Measurements from ENCODE around the gene UMPS. TPM values are rescaled to one million over a fixed set of nuclear protein-coding genes. Genes with fewer than 3 reads are reported as not detected.
"Not testable (repeated sequence)": the region's sequence is repeated elsewhere in the genome, so short reads cannot be mapped to it uniquely, and the experiment has no call there.

UMPS gene
- polyA plus RNA-seq, 3 donors = 48.2 to 50.8 (median 48.9) TPM

DNA sequence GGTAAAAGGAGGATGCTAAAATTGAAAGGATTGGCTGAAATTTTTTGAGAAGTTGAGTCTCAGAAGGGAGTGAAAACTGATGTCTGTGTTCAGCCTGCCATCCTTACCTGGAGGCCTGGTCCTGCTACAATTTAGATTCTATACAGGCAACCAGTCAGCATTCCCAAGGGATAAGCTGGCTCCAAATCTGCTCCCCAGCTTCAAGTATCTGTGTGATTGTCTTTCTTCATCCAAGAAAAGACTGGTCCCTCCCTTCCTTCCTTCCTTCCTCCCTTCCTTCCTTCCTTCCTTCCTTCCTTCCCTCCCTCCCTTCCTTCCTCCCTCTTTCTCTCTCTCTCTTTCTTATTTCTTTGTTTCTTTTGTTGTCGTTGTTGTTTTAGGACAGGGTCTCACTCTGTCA is 24.7 kb upstream of the UMPS start:
- no peak for DNase-seq (ENCODE audit: low read depth in 3 of 3, low spot score in 2 of 3)

DNA sequence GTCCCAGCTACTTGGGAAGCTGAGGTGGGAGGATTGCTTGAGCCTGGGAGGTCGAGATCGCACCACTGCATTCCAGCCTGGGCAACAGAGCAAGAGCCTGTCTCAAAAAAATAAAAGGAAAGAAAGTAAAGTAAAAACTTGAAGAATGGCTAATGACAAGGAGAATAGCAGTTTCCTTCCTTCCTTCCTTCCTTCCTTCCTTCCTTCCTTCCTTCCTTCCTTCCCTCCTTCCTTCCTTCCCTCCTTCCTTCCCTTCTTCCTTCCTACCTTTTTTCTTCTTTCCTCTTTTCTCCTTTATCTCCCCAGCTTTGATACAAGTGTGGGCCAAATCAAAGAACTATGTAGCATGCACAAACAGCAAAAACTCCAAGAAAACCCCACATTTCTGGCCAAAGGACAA is 23.0 kb upstream of the UMPS start:
- not testable (repeated sequence) for DNase-seq (ENCODE audit: low read depth in 3 of 3, low spot score in 2 of 3)

DNA sequence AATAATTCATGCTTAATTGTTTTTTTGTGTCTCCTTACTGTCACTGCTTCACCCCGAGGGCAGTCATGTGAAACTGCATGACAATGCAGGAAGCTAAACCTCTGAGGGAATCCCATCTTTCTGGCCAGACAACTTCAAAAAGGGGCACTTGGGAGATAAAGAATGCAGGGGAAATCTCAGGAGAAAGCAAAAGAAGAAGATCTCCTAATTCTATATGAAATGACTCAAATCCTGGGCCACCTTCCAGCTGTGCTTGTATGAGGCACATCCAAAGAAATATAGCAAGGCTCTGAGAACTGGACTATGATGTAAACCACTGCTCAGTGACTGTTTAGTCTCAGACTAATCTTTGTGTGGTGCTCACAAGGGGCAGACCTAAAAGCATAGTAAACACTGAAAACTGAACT is 22.6 kb upstream of the UMPS start:
- DNase-seq (ENCODE audit: low read depth in 3 of 3, low spot score in 2 of 3) = no peak

DNA sequence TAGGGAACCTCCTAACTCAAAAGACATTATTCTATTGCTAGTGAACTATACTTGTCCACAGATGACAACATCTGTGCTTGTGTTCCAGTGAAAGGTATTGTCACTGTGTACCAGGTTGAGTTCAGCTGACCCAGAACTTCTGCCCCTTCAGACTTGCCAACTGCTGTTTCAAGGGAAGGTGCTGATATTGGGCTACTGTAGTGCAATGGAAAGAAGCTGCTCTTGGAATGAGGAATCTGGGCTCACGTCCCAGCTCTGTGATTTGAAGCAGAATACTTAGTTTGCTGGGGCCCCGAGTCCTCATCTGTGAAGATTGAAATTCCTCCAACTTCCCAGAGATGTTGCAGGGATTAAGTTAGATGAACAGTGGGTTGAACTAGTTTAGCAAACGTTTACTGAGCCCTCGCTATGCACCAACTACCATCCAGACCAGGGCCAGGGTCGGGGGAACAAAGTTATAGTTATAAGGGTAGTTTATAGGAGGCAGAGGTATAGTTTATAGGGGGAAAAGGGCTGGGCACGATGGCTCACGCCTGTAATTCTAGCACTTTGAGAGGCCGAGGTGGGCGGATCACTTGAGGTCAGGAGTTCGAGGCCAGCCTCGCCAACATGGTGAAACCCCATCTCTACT is 15.9 kb upstream of the UMPS start:
- no peak for DNase-seq (ENCODE audit: low read depth in 3 of 3, low spot score in 2 of 3)

DNA sequence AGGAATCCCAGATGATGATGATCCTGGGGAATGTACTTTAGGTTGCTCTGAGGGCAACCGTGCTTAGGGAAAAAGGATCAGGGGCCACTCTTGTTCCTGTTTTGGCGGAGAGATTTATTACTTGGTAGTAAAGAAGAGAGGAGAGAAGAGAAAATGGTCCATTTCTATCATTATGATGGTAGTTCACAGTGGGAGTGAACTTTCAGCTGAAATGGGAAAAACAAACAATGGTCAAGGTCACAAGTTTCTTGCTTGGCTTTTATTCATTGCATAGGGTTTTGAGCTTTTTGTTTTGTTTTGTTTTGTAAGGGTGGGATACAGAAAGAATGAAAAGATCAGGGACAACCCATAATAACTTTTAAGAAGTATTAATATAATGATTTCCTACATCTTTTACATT is 7.7 kb upstream of the UMPS start:
- DNase-seq (ENCODE audit: low read depth in 3 of 3, low spot score in 2 of 3) = no peak

DNA sequence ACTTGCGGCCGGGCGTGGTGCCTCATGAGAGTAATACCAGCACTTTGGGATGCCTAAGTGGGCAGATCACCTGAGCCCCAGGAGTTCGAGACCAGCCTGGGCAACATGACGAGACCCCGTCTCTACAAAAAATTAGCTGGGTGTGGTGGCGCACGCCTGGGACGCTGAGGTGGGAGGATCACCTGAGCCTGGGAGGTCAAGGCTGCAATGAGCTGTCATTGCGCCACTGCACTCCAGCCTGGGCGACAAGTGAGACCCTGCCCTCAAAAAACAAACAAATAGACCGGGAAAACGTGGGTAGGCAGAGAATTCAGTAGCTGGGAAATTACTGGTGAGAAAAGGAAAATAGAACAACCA is 667 bp downstream of the UMPS start:
- no peak for DNase-seq (ENCODE audit: low read depth in 3 of 3, low spot score in 2 of 3)

DNA sequence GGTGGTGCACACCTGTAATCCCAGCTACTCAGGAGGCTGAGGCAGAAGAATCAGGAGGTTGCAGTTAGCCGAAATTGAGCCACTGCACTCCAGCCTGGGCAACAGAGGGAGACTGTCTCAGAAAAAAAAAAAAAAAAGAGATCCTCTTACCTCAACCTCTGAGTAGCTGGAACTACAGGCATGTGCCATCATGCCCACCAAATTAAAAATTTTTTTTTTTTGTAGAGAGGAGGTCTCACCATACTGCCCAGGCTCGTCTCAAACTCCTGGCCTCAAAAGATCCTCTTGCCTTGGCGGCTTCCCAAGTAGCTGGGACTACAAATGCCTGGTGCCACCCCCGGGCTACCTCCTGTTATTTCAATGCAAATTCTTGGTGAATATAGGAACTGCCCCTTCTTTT is 1.5 kb downstream of the UMPS start:
- DNase-seq (ENCODE audit: low read depth in 3 of 3, low spot score in 2 of 3) = no peak

DNA sequence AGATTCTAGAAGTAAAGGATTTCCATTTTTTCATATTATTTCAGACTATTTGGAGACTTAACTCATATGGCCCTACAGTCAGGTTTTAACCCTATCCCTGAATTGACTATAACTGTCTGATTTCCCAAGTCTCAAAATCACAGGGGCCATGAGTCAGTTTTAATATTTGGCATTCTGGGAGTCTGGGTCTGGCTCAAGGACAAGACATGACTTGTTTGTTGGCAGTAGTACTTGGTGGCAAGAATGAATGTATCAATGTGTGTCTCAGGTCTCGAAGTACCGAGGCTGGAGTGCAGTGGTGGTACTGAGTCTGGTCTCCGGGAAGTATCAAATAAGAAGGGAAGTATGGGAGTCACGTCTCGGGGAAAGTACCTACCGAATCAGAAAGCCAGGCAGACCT is 10.8 kb downstream of the UMPS start:
- no peak for DNase-seq (ENCODE audit: low read depth in 3 of 3, low spot score in 2 of 3)

DNA sequence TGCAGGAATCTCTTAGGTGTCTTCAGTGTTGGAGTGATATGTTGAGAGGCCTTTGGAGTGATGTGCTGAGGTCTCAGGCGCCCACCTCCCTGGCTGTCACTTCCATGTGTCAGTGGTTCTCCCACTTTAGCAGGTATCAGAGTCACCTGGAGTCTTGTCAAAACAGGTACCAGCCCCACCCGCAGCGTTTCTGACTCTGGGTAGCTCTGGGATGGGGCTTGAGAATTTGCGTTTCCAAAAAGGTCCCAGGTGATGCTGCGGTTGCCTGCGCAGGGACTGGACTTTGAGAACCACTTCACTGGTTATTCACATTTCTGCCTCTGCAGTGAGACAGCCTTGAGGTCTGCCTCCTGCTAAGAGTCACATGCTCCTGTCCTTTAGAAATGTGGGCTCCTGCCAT is 15.5 kb downstream of the UMPS start:
- DNase-seq (ENCODE audit: low read depth in 3 of 3, low spot score in 2 of 3) = no peak

DNA sequence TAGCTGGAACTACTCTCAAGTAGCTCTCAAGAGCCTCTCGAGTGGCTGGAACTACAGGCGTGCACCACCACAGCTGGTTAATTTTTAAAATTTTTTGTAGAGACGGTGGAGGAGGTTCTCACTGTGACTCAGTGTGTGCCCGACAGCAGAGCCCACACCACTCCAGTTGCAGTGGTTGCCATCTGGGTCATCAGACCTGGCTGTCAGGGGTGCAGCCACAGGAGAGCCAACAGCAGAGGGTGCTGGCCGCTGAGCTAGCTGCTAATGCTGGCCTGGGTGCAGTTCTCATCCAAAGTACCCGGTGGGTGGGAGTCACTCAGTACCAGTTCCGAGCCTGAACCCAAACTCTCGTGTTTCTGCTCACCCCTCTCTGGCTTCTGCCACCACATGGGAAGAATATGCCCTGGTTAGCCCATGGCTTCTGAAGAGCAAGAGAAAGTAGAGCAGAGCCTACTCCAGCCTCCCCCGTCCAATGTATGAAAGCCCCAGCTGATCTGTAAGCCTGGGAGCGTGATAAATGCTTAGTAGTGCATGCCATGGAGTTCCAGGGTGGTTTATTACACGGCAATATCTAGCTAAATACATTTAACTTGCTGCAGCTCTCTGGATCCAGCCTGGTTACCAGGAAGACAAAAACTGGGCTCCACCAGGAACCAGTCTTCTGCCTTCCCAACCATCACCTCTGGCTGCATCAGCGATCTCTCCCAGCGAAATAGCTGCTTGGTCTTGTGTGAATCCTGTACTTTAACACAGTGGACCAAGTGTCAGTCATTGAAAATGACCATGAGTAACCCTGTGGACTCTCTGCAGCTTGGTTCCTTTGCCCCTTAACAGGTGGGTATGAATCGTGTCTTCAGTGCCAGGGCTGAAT is 17.1 kb downstream of the UMPS start:
- no peak for DNase-seq (ENCODE audit: low read depth in 3 of 3, low spot score in 2 of 3)

DNA sequence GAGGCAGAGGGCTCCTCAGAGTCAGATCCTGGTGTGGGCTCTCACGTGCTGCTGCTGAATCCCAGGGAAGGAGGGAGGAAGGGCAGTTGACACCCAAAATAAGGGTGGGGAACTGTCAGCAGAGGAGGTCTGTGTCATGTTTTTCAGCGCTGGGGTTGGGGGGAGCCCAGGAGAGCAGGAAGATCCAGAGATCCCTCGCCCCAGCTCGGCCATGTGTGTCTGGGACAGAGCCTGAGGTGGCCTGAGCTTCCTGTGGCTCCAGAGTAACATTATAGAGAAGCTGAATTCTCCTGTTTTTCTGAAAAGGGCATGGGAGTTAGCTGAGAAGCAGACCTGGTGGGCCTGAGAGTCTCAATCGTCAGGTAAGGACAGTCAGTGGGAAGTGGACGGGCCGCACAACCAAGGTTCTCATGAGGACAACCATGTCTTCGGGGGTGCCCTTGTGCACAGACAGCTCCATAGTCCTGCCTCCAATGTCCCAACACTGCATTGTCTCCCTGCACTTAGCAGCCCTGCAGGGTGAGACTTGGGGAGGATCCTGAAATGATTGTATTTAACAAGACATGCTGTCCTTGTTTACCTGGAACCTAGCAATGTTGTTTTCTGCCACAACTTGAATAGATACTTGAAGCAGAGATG is 18.4 kb downstream of the UMPS start:
- no peak for DNase-seq (ENCODE audit: low read depth in 3 of 3, low spot score in 2 of 3)

DNA sequence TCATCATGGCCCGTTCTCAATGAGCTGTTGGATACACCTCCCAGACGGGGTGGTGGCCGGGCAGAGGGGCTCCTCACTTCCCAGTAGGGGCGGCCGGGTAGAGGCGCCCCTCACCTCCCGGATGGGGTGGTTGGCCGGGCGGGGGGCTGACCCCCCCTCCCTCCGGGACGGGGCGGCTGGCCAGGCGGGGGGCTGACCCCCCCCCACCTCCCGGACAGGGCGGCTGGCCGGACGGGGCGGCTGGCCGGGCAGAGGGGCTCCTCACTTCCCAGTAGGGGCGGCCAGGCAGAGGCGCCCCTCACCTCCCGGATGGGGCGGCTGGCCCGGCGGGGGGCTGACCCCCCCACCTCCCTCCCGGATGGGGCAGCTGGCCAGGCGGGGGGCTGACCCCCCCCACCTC is 19.6 kb downstream of the UMPS start:
- not testable (repeated sequence) for DNase-seq (ENCODE audit: low read depth in 3 of 3, low spot score in 2 of 3)

DNA sequence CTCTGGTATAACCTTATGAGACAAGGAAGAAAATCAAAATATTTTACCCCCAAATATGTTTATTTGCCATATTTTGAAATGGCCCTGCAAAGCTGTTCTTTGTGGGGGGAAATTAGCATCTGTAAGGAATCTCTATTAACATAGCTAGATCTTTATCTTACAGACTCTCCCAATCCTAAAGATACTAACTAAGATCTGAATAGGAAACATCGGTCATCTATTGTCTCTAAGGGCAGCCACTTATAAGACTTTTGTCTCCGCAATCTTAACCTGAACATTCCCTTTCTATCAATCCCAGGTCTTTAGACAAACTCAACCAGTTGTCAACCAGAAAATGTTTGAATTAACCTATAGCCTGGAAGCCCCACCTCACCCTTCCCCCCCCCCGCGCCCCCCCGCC is 21.2 kb downstream of the UMPS start:
- no peak for DNase-seq (ENCODE audit: low read depth in 3 of 3, low spot score in 2 of 3)

DNA sequence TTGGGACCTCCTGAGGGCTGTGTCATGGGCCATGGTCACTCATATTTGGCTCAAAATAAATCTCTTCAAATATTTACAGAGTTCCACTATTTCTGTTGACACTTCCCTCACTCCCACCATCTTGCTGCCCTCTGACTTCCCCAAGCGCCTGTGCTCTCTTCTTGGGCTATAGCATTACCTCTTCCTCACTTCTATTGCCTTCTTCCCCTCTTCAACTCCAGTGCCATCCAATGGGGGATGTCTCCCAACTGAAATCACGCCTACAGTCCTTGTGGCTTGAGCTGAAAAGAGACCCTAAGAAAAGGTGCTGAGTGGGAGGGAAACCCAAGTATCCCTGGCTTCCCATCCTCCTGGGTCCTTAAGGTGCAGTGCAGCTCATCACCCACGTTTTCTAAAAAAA is 21.8 kb downstream of the UMPS start:
- no peak for DNase-seq (ENCODE audit: low read depth in 3 of 3, low spot score in 2 of 3)

DNA sequence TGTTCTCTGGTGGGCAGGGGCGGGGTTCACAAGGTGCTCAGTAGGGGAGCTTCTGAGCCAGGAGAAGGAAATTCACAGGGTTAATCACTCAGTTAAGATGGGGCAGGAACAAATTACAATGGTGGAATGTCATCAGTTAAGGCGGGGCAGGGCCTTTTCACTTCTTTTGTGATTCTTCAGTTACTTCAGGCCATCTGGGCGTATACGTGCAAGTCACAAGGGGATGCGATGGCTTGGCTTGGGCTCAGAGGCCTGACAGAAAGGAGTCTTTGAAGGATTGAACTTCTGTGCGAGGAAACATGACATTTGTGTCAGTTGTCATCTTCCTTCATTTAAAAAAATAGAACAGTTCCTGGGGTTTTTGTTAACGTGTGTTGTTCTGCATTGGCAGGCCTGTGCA is 27.7 kb downstream of the UMPS start:
- DNase-seq (ENCODE audit: low read depth in 3 of 3, low spot score in 2 of 3) = not testable (repeated sequence)

DNA sequence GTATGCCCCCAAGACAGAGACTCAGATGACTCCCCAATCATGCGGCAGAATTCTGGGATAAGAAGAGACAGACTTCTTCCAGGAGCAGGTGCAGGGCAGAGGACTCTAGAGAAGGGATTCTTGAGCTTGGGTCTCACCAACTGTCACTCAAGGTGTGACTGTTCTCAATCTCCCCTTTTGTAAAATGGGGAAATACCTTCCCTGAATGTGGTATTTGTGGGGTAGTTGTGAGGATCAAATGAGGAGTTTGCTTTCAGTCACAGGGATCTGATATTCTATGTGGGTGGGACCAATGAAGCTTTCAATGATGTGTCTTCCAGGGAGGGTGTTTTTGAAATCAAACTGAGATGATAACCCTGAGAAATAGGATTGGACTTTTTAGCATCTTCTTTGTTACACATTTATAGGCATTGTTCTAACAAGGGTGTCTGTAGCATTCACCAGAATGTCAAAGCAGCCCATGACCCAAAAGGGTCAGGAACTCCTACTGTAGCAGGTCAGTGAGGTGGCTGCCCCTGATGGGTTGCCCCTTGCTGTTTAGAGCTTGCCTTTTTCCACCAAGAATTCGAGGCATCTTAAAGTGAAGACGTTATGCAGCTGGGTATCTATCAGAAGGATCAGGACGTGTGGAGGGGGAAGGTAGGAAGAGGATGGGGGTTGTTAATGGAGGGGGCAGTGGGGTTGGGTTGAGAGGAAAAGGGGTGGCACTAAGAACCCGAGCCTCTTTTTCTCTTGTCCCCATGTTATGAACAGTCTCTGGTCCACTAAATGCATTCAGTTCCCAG is 28.8 kb downstream of the UMPS start:
- DNase-seq (ENCODE audit: low read depth in 3 of 3, low spot score in 2 of 3) = no peak

DNA sequence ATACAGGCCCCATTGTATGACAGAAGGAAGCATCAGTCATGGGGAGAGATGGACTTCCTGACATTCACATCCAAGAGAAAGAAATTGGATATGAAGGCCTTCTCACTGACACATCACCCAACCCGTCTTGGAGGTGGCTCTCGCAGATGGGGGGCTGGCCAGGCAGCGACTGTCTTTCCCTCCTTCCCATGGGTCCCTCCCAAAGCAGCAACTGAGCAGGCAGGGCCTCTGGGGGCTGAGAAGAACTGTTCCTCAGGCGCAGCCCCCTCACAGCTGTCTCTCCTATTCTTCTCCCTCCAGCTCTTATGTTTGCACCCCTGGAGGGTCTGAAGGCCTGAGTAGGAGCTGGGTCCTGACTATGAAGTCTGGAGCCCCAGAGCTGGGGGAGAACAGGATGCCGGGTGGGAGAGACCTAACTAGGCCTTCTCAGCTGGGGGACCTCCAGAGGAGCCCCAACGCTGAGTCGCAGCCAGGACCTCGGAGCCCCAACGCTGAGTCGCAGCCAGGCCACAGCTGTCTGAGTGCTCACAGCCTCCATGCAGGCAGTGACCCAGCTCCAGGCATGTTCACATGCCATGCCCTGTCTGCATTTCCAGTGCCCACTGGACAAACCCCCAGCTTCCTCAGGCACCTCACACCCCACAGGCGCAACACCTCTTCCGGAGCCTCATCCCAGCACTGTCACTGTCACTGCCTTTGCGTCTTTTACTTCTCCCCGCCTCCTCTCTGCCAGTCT is 29.6 kb downstream of the UMPS start:
- DNase-seq (ENCODE audit: low read depth in 3 of 3, low spot score in 2 of 3) = no peak

DNA sequence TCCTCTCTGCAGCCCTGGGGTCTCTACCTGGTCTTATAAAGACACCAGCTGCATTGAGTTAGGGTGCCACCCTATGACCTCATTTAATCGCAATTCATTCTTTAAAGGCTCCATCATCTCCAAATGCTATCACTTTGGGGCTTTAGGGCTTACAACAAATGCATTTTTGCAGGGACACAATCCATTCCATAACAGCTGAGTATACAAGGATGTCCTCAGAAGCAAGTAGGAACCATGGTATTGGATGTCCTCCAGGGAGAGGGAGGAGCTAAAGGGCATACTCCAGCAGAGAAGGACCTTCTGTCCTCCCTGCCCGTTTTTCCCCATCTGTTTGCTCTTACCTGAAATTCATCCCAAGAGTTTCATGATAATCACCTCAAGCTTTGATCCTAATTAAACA is 30.3 kb downstream of the UMPS start:
- DNase-seq (ENCODE audit: low read depth in 3 of 3, low spot score in 2 of 3) = no peak

DNA sequence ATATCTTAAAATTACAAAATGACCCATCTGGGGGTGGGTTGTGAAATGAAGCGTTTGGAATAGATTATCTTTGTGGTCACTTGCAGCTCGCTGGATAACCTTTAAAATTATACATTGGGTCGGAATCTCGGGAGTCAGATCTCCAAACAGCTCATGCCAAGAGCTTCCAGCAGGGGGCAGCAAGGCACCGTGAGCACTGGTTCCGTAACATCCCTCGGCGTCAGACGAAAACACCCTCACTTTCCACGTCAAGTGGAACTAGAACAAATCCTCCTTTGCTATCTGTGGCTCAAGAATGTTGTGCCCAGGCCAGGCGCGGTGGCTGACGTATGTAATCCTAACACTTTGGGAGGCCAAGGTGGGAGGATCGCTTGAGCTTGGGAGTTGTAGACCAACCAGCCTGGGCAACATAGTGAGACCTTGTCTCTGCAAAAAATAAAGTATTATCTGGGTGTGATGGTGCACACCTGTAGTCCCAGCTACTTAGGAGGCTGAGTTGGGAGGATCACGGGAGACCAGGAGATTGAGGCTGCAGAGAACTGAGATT is 31.1 kb downstream of the UMPS start:
- DNase-seq (ENCODE audit: low read depth in 3 of 3, low spot score in 2 of 3) = no peak

DNA sequence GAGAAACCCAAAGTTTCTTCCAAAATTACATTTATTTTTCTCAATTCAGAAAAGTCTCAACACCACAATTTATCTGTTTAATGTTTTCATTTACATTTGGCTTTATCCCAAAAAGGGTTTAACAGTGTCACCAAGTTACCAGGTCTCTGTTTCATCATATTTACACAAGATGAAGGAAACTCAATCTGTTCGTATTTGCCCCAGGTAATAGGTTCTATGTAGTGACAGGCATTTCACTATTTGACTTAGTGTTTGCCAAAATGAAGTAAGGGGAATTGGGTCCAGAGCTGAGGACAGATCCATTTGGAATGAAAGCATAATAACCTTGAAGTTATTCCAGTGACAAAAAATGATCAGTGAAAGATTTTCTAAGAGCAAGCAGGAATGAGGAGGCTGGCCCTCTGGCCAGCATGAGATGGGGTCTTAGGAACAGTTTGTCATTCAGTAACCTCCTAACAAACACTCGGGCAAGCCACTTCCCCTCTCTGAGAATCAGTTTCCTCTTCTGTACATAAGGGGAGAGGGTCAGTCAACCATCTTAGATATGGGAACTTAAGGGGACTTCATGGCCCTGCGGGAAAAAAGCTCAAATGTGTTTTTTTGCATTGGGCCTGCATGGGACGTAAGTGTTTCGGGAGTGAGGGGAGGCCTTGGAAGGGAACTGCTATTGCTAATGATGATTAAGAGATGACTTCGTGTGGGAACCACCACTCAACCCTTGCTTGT is 31.8 kb downstream of the UMPS start:
- no peak for DNase-seq (ENCODE audit: low read depth in 3 of 3, low spot score in 2 of 3)
